GM21447 (cell line): ENCODE data around the gene CDKAL1.
A peak's percentile ranks its signal among the peaks of the same experiment; 100 is the strongest.

Source experiments
- ATAC-seq: cut with Tn5 transposase; IDR thresholded peaks from one replicate; pipeline ENCODE4 v1.9.1; 2021; ENCODE audit not compliant: unreplicated experiment

The CDKAL1 gene

GRCh38 chr6:20670750-20671149 is 136.5 kb downstream of the CDKAL1 start:
- ATAC-seq: no peak

GRCh38 chr6:20672038-20672437 is 137.8 kb downstream of the CDKAL1 start:
- no peak for ATAC-seq

- no peak for ATAC-seq
These were observed 139.2 kb downstream of the CDKAL1 start for GRCh38 chr6:20673458-20673857.

DNA sequence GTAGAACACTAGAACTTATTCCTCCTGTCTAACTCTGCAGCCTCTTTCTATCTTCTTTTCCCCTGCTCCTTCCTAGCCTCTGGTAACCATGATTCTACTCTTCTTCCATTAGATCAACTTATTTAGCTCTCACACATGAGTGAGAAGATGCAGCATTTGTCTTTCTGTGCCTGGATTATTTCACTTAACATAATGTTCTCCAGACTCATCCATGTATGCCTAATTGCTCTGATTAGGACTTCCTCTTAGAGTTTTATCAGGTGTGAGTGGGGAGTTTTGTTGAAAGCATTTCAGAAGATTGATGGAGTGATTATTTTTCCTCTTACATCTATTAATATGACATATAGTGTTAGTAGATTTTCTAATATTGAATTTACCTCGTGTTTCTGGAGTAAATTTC is 140.4 kb downstream of the CDKAL1 start:
- ATAC-seq: no peak

DNA sequence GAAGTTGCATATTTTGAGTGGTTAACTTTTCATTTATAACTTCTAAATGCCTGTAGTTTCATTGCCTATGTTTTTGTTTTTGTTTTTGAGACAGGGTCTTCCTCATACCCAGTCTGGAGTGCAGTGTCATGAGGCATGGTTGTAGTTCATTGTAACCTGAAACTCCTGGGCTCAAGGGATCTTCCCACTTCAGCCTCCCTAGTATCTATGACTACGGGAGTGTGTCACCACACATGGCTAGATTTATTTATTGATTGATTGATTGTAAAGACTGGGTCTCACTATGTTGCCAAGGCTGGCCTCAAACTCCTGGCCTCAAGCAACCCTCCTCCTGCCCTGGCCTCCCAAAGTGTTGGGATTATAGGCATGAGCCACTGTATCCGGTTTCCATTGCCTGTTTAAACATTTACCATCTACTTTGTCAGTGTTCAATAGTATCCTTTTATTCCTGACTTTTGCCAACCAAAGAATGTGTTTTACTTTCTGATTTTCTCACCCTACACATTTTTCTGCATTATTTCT is 144.6 kb downstream of the CDKAL1 start:
- ATAC-seq: no peak

DNA sequence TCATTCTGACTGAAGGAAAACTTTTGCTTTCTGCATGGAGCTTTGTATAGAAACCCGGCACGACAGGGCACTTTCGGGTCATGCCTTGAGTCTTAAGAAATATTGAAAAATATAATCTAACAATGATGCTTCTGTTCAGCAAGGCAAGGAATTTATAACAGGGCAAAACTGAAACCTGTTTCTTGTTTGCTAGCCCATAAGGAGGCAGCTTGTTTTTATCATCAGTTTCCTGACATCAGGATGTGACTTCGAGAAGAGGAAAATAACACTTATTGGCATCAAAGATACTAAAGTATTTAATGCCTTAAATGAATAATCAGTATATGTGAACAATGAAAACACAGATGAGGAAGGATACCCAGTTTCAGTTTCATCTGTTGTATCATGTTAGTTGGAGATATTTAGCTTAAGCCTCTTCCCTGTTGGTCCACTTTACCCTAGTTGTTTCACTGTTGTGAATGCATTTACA is 146.5 kb downstream of the CDKAL1 start:
- ATAC-seq: peak; percentile 82

GRCh38 chr6:20681243-20681684 is 147.0 kb downstream of the CDKAL1 start:
- peak; percentile 48 for ATAC-seq

- ATAC-seq: no peak
These were observed 150.2 kb downstream of the CDKAL1 start for GRCh38 chr6:20684474-20684873.

GRCh38 chr6:20686142-20686541 is 151.9 kb downstream of the CDKAL1 start:
- no peak for ATAC-seq

GRCh38 chr6:20687494-20687893 is 153.2 kb downstream of the CDKAL1 start:
- peak; percentile 36 for ATAC-seq

GRCh38 chr6:20688710-20689500 is 154.6 kb downstream of the CDKAL1 start:
- peak; percentile 86 for ATAC-seq

DNA sequence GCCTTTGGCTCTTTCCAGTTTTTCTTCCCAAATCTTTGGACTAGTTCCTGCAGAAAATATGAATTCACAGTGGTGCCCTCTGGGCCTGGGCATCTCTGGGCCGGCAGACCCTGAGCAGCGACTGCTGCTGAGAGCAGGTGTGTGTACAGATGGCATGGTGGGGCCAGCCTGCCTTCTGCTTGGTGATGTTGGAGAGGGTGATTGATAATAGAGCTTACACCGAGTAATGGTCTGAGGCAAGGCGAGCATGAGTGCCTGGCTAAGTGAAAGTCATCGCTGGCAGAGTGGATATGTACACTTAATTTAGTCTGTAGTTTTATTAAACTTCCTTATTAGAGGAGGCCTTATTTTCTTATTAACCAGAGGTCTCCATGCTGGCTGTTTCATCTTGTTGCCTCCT is 156.9 kb downstream of the CDKAL1 start:
- ATAC-seq: no peak

DNA sequence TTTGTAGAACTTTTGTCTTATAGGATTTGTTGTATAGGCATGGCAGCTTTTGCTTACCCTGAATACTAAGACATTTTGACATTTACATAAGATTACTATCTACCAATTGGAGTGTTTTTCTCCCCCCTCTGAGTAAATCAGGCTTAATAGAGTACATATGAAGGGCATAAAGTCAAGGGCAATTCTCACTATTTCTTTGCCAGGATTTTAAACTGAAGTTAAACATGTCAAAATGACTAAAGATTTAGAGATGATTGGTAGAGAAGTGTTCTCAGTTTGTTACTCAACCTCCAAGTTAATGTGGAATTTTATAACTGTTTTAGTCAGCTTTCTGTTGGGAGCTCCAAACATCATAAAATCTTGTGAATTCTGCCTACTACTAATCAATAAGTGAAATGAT is 157.8 kb downstream of the CDKAL1 start:
- ATAC-seq: no peak

- ATAC-seq: no peak
These were observed 159.3 kb downstream of the CDKAL1 start for GRCh38 chr6:20693466-20694063.

- no peak for ATAC-seq
These were observed 162.4 kb downstream of the CDKAL1 start for GRCh38 chr6:20696676-20697075.

GRCh38 chr6:20698675-20699074 is 164.4 kb downstream of the CDKAL1 start:
- no peak for ATAC-seq

DNA sequence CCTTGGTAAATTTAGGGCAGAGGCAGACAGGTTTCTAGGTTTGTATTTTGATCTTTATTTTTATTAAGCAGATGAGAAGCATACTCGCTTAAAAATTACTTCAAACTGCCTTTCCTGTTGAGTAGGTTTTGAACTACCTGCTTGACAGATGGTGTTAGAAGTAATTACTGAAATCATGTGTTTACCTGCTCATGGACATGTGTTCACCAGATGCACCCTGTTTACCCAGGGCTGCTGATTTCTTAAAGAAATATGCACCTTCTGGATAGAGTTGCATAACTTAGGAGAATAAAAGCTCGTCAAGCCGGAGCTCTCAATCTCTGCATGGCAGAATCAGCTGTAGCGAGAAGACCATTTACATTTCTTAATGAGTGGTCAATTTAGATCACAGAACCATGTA is 165.1 kb downstream of the CDKAL1 start:
- ATAC-seq: no peak

- no peak for ATAC-seq
These were observed 166.1 kb downstream of the CDKAL1 start for GRCh38 chr6:20700375-20700774.

DNA sequence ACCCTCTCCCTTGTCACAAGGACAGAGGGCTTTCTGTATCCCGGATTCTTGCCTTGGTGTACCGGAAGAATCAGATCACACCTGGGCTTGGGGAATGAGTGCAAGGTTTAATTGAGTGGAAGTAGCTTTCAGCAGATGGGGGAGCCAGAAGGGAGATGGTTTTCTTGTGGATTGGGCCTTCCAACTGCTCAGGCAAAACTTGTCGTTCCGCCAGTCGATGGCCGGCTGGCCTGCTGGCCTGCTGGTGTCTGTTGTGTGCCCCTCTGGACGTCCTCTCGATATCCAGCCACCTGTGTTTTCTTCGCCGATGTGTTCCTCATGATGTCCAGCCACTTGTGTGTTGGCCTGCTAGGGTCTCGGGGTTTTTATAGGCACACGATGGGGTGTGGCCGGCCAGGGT is 168.1 kb downstream of the CDKAL1 start:
- no peak for ATAC-seq

DNA sequence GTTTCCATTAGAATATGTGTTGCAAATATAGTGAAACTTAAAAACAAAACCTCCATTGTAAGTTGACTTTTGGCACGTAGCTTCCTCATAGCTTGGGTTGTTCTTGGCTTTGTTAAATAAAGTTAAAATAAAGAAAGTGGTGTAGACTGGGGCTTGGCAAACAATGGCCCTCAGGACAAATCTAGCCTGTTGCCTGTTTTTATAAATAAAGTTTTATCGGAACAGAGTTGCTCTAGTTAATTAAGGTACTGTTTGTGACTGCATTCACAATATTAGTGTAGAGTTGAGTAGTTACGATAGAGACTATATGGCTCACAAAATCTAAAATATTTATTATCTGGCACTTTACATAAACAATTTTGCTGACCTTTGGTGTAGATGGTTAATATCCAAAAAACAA is 168.8 kb downstream of the CDKAL1 start:
- no peak for ATAC-seq

DNA sequence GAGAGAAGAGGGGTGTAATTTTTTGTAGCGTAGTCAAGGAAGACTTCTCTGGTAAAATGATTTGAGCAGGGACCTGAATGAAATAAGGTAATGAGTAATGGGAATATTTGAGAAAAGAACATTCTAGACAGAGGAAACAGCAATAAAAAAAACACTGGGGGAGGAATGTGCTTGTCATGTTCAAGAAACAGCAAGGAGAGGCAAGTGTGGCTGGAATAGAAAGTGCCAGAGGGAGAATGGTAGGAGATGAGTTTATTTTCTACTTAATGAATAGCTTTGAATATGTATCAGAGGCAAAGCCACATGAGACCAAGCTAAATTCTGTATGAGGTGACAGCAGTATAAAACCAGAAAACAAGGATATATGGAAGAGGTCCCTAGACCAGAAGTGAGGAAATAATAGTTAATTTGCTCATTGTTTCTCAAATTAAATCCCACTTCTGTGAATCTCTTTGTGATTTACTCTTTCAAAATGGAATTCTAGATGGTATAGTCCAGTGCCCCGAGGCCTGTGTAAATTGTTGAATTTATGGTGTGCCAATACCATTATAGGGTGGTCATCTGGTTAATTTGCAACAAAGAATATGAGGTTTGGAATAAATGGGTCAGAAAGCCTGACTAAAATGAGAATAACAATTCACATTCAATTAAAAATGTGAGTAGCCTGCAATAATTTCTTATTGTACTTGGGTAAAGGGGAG is 170.2 kb downstream of the CDKAL1 start:
- no peak for ATAC-seq

- no peak for ATAC-seq
These were observed 171.5 kb downstream of the CDKAL1 start for GRCh38 chr6:20705741-20706140.
